Urinary bladder (tissue), 4 donors: Measurements from ENCODE around the gene ELMOD1. TPM values are rescaled to one million over a fixed set of nuclear protein-coding genes. Genes with fewer than 3 reads are reported as not detected.
"Not testable (repeated sequence)": the region's sequence is repeated elsewhere in the genome, so short reads cannot be mapped to it uniquely, and the experiment has no call there.

Source experiments
- DNase-seq: peaks from one replicate; pipeline ENCODE4 v3.0.0-alpha.2; 2015; ENCODE audit errors: extremely low spot score
- H3K27ac ChIP-seq: one replicate; pipeline ENCODE4 v1.5.1; 2013; ENCODE audit warnings: low read depth, mild to moderate bottlenecking, moderate library complexity
- H3K36me3 ChIP-seq: one replicate; pipeline ENCODE4 v1.6.1; 2013; ENCODE audit warnings: mild to moderate bottlenecking, moderate library complexity; ENCODE audit not compliant: insufficient read depth
- H3K4me1 ChIP-seq: one replicate; pipeline ENCODE4 v1.6.1; 2013; ENCODE audit warnings: mild to moderate bottlenecking, moderate library complexity; ENCODE audit not compliant: insufficient read depth
- H3K4me3 ChIP-seq: one replicate; pipeline ENCODE4 v1.5.1; 2013; ENCODE audit warnings: low read depth, low read length
- WGBS: extraction: QIAGEN DNeasy Blood & Tissue Kit; methylation state at CpG from one replicate; pipeline ENCODE4 v1.1.7; 2013; 5-methylcytosine and 5-hydroxymethylcytosine counted together
- polyA plus RNA-seq: library from polyadenylated mRNA; stranded (reverse); fragments of 200-250 nt; gene quantifications from one replicate; pipeline ENCODE4 v1.2.3, GENCODE V29; 2013
- total RNA-seq: library from RNA; depleted of rRNA; stranded (reverse); fragments of >200 nt; gene quantifications from one replicate; pipeline ENCODE4 v1.2.3, GENCODE V29; 2014
- donor health status: healthy with polysubstance abuse.
- donor health status: healthy.

ELMOD1 gene
- total RNA-seq = 1.6 TPM
- 0.14 TPM for polyA plus RNA-seq

DNA sequence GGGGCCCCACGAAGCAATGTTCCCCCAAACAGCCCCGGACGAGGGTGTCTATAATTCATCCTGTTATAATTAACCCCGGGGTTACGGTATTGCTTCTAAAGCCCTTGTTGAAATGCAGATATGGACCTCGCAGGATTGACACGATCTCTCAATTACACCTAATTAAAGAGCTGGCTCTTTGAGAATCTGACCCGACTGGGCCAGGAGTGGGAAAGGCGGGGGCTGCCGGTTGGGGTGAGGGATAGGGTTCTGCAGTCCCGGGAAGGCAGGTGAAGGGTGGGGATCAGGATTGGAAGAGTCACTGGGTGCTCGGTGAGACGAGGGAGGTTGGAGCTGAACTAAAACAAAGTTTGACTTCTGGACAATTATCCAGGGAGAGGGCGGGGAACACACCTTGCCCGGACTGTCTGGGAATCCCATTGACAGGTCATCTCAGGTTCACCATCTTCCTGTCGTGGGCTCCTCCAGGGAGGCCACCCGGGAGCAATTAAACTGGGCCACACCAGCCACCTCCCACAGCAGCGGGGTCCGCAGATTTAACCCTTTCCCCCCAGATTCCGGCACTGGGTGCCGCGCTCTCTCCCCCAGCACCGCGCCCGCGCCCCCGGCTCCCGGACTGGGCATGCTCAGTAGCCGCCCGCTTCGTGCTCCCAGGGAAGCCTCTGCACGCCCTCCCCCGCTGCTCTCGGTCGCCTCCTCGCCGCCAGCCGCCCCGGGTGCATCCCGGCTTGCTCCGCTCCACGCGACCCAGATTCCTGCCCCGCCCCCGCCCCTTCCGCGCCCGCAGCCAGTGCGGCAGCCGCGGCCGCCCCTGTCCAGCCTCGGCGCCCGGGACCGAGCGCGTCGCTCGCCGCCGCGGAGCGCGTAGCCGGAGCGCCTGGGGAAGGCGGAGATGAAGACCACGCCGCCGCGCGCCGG lies at the start of gene ELMOD1:
Gene ELMOD1, plus strand, starts transcription at position 688 of the 918 bp plus-strand sequence. CDS start 27,043 bp downstream, outside the sequence.
- Histone ChIP-seq H3K4me3 (peak within 1 kb of the TSS; percentile 57), H3K36me3 (no peaks in the 10 kb centered on the region), H3K4me1 (no peaks in the 10 kb centered on the region), H3K27ac (no peak within 1 kb of the TSS)
- DNase-seq = no peak
- WGBS = under 1% methylated on average over 74 of the region's 74 CpGs

DNA sequence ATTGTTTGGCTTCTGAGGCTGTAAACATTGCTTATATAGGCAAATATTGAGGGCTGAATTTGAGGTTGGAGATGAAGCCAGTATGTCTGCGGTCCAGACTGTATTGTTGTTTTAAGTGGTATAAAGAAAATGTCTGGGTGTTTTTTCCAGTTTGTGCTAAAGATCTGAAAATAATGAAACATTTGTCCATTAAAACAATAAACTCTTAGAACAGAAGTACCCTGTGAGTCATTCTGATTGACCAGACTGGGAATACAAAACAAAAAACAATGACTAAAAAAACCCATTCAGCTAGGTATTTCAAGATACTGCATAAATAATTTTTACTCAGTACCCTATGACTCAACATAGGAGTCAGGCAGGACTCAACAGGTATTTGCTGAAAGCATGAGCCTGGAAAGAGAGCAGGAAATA lies 45.8 kb upstream of the ELMOD1 start:
- DNase-seq = no peak
- H3K4me1 ChIP-seq = no peaks in the 10 kb centered on the region
- H3K27ac ChIP-seq = no peak overlapping the region
- H3K4me3 ChIP-seq = no peak overlapping the region
- WGBS = 47% methylated on average over 1 of the region's 1 CpG
- H3K36me3 ChIP-seq = no peaks in the 10 kb centered on the region

GRCh38 chr11:107547961-107548360 lies 43.0 kb upstream of the ELMOD1 start:
- Histone ChIP-seq H3K36me3 (no peaks in the 10 kb centered on the region), H3K4me3 (no peak overlapping the region), H3K4me1 (no peaks in the 10 kb centered on the region), H3K27ac (no peak overlapping the region)
- WGBS = 86% methylated on average over 4 of the region's 4 CpGs
- no peak for DNase-seq

DNA sequence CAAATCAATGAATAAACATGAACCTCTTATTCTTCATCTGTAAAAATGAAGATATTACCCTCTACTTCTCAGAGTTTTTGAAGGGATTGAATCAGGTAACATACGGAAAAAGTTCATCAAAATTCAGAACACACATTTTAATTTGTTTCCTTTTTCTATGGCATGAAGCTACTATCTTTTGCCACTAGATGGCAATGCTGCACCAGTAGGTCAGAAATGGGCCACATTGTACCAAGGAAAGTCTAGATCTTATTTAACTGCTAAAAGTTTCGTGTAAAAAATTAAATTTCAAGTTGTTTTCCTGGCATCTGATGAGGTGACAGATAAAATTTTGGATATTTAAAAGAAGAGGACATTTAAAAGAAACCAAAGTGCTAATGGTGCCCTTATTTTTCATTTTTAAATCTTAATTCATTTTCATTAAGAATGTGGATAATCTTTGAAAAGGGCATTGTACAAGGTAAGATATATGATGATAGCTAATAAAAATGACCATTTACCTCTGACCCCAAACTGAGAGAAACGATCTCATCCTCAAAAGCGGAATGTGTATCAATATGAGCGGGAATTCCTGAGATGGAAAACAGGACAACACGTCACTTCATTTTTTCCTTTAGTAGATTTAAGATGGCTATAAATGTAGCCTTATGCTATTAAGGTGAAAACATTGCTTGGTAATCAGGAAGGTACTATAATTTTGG lies 41.5 kb upstream of the ELMOD1 start:
- Histone ChIP-seq H3K4me3 (no peak overlapping the region), H3K36me3 (no peaks in the 10 kb centered on the region), H3K4me1 (no peaks in the 10 kb centered on the region), H3K27ac (no peak overlapping the region)
- WGBS = 73% methylated on average over 6 of the region's 6 CpGs
- no peak for DNase-seq

- Histone ChIP-seq H3K27ac (no peak overlapping the region), H3K4me3 (no peak overlapping the region), H3K36me3 (no peaks in the 10 kb centered on the region), H3K4me1 (no peaks in the 10 kb centered on the region)
- 98% methylated on average over 2 of the region's 2 CpGs for WGBS
- DNase-seq = no peak
Observed at GRCh38 chr11:107549954-107550285, 41.0 kb upstream of the ELMOD1 start.

- WGBS = 79% methylated on average over 4 of the region's 4 CpGs
Observed at GRCh38 chr11:107550304-107550703, 40.6 kb upstream of the ELMOD1 start.

DNA sequence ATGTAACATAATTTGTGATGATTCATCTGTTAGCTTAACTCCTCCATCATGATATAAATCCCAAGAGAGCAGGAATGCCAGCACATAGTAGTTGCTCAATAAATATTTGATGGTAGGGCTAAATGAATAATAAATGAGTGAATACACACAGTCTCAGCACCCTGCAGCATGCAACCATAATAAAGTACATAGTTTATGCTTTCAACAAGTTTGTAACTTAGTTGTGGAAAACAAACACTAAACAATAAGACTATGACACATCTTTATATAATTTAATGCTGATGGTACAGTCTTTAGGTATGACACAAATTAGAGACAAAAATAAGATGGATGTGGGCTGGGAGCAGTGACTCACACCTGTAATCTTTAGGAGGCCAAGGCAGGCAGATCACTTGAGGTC lies 29.3 kb upstream of the ELMOD1 start:
- Histone ChIP-seq H3K27ac (no peak overlapping the region), H3K4me3 (no peak overlapping the region)
- no peak for DNase-seq

More at GRCh38 chr11:107550304-107550703, 40.6 kb upstream of the ELMOD1 start:
- no peaks in the 10 kb centered on the region for H3K4me1 ChIP-seq
- DNase-seq = no peak
- no peak overlapping the region for H3K27ac ChIP-seq
- H3K4me3 ChIP-seq = no peak overlapping the region
- no peaks in the 10 kb centered on the region for H3K36me3 ChIP-seq

GRCh38 chr11:107562647-107563208 lies 28.2 kb upstream of the ELMOD1 start:
- Histone ChIP-seq H3K27ac (no peak overlapping the region), H3K36me3 (no peaks in the 10 kb centered on the region), H3K4me1 (no peaks in the 10 kb centered on the region), H3K4me3 (no peak overlapping the region)
- DNase-seq = no peak
- WGBS = 52% methylated on average over 4 of the region's 4 CpGs

More for the DNA sequence above, 29.3 kb upstream of the ELMOD1 start:
- Histone ChIP-seq H3K4me1 (no peaks in the 10 kb centered on the region), H3K36me3 (no peaks in the 10 kb centered on the region)

DNA sequence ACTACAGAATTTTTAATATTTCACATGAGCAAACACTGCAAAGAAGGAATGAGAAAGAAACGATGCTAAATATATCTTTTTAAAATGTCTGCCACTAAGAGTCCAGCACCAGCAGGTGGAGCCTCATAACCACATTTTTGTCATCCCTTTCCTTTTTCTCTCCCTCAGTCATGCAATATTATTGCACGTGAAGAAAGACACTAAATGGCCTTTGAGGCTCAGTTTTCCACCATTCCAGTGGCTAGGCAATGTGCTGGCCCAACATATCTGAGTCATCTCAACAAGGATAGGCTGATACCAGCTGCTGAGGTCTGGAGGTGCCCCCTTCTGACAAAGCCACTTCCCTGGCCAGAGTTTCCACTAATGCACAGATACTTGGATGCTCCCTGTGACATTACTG lies 27.2 kb upstream of the ELMOD1 start:
- WGBS = 3% methylated on average over 2 of the region's 2 CpGs
- H3K4me1 ChIP-seq = no peaks in the 10 kb centered on the region
- no peaks in the 10 kb centered on the region for H3K36me3 ChIP-seq
- H3K4me3 ChIP-seq = no peak overlapping the region
- H3K27ac ChIP-seq = no peak overlapping the region
- no peak for DNase-seq

- H3K27ac ChIP-seq = no peak overlapping the region
- H3K4me1 ChIP-seq = no peaks in the 10 kb centered on the region
- DNase-seq = no peak
- peak overlapping the region; percentile 62 for H3K4me3 ChIP-seq
- no peaks in the 10 kb centered on the region for H3K36me3 ChIP-seq
- WGBS = 11% methylated on average over 6 of the region's 6 CpGs
Observed at GRCh38 chr11:107564877-107565218, 26.1 kb upstream of the ELMOD1 start.

GRCh38 chr11:107565219-107565937 lies 25.6 kb upstream of the ELMOD1 start, which contains the start of gene ALKBH8:
ALKBH8 (minus strand) TSS chr11:107565735; CDS start chr11:107560893, 4,842 bp downstream.
- Histone ChIP-seq H3K4me1 (no peaks in the 10 kb centered on the region), H3K4me3 (peak within 1 kb of the TSS; percentile 62), H3K36me3 (no peaks in the 10 kb centered on the region), H3K27ac (peak within 1 kb of the TSS; percentile 69)
- peak; percentile 37 for DNase-seq
- under 1% methylated on average over 32 of the region's 32 CpGs for WGBS

- not testable (repeated sequence) for H3K36me3 ChIP-seq, H3K4me1 ChIP-seq, DNase-seq, H3K27ac ChIP-seq
- 57% methylated on average over 9 of the region's 9 CpGs for WGBS
- peak overlapping the region; percentile 62 for H3K4me3 ChIP-seq
Observed at GRCh38 chr11:107565955-107566501, 24.9 kb upstream of the ELMOD1 start.

- 91% methylated on average over 2 of the region's 2 CpGs for WGBS
- Histone ChIP-seq H3K27ac (no peak overlapping the region), H3K36me3 (no peaks in the 10 kb centered on the region), H3K4me1 (no peaks in the 10 kb centered on the region), H3K4me3 (no peak overlapping the region)
- DNase-seq = no peak
Observed at GRCh38 chr11:107566569-107566968, 24.4 kb upstream of the ELMOD1 start.
